Ammon's horn (tissue), 1 donor: Measurements from ENCODE around the gene SV2C.
"Not testable (repeated sequence)": the region's sequence is repeated elsewhere in the genome, so short reads cannot be mapped to it uniquely, and the experiment has no call there.

Experiments used
- DNase-seq: peaks from one replicate; pipeline ENCODE4 v3.0.0-alpha.2; 2016; ENCODE audit warnings: low spot score

Gene SV2C

DNA sequence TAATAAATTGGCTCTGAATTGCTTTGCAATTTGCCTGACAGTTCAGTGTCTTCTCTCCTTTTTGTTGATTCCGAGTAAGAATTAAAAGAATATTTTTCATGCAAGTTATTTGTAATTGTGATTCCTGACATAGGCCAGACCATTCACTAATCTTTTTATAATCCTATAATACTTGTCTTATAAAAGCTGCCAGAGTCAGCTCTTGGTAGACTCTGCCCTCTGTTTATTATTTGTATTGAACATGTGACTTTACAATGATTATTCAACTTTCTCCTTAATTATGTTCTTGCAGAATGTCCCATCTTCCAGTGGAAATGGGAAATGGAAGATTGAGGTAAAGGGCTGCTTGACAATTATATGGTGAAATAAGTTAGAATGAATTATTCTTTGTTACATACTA lies 121.0 kb downstream of the SV2C start:
- no peak for DNase-seq

DNA sequence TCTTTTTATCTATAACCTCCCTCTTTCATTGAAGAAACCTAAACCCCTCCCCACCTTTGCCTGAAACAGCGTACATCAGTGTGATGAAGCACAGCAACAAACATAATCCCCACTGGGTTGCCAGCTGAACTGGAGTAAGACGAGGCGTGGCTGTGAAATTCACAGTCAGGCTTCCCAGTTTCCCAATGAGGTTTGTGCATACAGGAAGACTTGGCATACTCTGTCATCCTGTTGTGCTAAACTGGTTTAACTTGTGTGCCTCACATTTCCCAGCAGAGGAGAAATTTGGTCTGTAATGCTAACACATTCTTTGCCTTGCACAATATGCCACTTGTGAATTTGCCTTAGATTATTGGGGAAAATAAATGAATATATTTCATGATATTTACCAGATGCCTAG lies 121.5 kb downstream of the SV2C start:
- peak; percentile 3 for DNase-seq

DNA sequence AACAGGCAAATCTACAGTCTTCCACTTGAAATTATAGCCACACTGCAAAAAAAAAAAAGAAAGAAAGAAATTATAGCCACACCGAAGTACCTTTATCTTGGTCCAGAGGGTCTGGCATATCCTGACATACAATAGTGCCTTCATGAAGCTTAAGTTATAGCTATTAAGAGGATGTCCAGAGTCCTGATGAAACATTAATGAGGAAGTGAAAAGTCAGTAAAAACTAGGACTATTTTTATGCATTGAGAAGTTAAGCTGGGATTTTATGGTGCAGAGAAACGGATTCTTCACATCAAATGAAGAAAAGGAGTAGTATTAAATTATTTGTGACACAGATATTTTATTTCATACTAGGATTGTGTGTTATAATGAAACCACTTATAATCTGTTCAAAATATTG lies 123.9 kb downstream of the SV2C start:
- no peak for DNase-seq

DNA sequence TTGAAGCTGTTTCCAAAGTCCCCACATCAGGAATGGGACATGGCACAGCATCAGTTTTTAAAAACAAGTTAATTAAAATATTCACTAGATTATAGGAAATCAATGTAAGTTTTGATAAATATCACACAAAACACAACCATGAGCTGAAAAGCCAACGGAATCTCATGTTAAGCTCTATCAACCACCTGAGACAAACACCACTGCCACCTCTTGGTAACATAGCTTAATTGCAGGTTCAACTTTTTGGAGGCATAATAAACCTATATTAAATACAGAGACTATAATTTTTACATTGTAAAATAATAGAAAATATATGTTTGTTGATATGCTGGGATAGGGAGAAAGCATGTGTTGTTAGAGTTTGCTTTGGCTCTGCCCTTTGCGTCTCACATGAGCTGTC lies 126.1 kb downstream of the SV2C start:
- no peak for DNase-seq

DNA sequence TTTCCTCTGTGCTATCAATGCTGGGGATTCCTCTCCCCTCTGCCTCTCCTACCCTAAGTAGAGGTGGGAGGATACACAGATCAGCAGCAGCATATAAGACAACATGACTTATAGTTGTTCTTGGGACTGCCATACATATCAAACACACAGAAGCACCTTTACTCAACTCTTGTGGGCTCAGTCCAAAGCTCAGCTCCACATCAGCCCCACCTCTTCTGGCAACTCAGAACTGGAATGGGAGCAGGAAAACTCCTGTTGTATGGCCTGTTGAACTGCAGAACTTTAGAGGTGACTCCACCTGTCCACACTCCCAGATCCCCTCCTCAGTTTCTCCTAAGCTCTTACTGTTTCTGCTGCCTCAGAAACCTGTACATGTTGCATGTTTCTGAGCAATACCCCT lies 127.8 kb downstream of the SV2C start:
- no peak for DNase-seq

- no peak for DNase-seq
These were observed 130.7 kb downstream of the SV2C start for GRCh38 chr5:76213858-76214257.

DNA sequence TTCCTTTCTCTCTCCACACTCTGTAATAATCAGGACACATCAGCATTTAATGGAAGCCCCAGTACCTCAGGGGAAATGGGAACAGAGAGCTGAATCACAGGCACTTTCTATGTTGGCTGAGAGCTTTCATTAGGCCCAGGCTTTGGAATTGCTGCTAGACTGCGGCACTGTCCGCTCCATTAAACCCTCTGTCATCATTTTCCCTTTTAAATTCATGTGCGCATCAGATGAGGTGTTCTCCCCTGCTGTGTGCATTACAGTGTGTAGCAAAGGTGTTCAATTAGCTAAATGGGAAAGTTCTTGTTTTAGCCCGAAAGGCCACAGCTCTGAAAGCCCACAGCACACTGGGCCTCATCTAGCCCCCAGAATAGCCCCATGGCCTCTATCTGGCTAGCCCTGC lies 133.6 kb downstream of the SV2C start:
- no peak for DNase-seq

- DNase-seq = no peak
These were observed 136.5 kb downstream of the SV2C start for GRCh38 chr5:76219636-76220035.

DNA sequence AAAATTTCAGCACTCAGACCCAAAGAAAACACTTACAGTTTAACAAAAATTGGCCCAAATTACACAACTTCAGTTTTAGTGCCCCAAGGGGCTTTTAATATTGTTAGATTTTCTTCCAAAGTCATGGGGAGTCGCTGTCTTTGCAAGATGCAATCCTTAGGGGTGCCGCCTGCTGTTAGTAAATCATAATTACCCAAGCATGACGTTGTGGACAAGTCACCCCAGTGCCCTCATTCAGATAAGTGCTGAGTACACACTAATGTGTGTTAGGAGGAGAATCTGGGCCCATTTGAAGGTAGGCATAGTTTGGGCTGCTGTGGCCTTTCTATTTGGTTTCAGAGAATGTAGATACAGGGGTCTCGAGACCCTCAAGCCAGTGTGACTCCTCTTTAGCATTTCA lies 138.1 kb downstream of the SV2C start:
- no peak for DNase-seq

- DNase-seq = no peak
These were observed 139.1 kb downstream of the SV2C start for GRCh38 chr5:76222318-76222717.

- no peak for DNase-seq
These were observed 140.5 kb downstream of the SV2C start for GRCh38 chr5:76223696-76224095.

- DNase-seq = no peak
These were observed 141.7 kb downstream of the SV2C start for GRCh38 chr5:76224898-76225297.

DNA sequence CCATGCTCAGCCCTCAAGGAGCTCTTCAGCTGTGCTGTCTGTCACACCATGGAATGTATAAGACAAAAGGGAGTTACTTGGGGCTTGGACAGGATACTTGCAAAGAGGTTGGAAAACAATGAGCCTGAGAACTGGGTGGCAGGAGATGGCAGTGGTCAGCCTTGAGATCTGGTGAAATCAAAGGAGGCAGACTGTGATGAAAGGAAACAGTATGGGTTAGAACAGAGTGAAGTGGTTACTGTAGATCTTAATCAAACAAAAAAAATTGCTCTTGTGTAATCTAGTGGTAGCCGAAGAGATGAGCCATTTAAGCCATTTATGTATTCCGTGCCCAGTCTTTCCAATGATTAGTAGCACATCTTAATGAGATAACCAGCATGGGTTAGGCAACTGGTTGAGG lies 142.2 kb downstream of the SV2C start:
- DNase-seq = no peak

GRCh38 chr5:76229900-76230299 lies 146.7 kb downstream of the SV2C start:
- DNase-seq = no peak

- no peak for DNase-seq
These were observed 147.6 kb downstream of the SV2C start for GRCh38 chr5:76230711-76231285.

DNA sequence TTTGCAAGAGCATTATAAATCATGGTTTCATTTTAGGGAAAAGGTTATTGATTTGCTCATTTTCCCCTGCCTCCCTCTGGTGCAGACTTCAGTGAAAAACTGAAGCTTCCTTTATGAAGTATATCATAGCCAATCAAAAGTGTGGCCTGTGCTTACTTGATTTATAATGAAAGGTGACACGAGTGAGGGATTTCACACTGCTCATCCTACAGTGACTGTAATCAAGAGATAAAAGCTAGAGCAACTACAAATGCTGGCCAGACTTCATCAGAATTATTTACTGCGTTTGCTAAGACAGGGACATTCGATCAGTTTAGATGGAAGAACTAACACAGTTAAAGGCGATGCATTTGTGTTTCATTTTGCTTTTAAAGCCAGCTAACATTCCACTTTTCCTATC lies 151.5 kb downstream of the SV2C start:
- no peak for DNase-seq

DNA sequence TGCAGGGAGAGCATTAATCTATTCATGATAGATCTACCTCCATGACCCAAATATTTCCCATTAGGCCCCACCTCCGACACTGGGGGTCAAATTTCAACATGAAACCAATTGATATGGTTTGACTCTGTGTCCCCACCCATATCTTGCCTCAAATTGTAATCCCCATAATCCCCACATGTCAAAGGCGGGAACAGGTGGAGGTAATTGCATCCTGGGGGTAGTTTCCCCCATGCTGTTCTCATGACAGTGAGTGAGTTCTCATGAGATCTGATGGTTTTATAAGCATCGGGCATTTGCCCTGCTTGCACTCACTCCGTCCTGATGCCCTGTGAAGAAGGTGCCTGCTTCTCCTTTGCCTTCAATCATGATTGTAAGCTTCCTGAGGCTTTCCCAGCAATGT lies 153.5 kb downstream of the SV2C start:
- no peak for DNase-seq

GRCh38 chr5:76240336-76240735 lies 157.2 kb downstream of the SV2C start:
- no peak for DNase-seq

GRCh38 chr5:76242155-76242554 lies 159.0 kb downstream of the SV2C start:
- not testable (repeated sequence) for DNase-seq

DNA sequence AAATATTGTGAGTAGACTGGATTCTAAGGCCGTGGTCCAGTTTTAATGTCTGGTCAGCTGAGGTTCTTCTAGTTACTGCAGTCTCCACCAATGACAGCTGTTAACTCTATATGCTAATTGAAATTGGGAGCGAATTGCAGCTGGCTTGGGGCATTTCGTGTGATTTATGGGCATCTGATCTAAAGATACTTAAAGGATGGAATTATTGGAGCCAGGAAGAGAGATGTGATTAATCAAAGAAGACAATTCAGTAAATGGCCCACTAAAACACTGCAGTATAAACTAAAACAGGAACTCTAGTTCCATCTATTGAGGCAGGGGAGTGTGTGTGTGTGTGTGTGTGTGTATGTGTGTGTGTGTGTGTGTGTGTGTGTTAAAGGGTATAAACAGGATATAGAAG lies 162.4 kb downstream of the SV2C start:
- no peak for DNase-seq

GRCh38 chr5:76249621-76250020 lies 166.4 kb downstream of the SV2C start:
- no peak for DNase-seq

GRCh38 chr5:76250463-76250862 lies 167.3 kb downstream of the SV2C start:
- no peak for DNase-seq

GRCh38 chr5:76251656-76252055 lies 168.5 kb downstream of the SV2C start:
- DNase-seq = no peak

DNA sequence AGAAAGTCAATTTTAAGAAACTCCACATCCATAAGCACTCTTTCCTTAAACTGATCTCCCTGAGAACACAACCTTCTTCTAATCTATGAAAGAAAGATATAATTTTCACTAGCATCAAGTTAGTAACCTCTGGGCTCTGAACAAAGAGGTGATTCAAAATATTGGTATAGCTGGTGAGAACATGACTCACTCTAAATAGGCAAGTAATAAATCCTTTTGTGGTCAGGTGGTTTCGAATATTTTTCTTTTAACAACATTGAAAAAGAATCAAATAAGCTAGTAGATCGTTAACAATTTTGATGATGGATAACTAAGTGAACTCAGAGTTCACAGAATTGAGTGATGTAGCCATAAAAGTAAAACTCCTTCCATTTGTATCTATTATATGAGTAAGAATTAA lies 169.3 kb downstream of the SV2C start:
- no peak for DNase-seq
